Type B pancreatic cell (in vitro differentiated cells): ENCODE results near the gene SCN8A. TPM values are rescaled to one million over a fixed set of nuclear protein-coding genes. Genes with fewer than 3 reads are reported as not detected.
A peak's percentile ranks its signal among the peaks of the same experiment; 100 is the strongest.

ENCODE experiments used
- DNase-seq: peaks from one replicate; pipeline ENCODE4 v3.0.0; 2021; ENCODE audit warnings: mixed read lengths; ENCODE audit not compliant: unreplicated experiment; ENCODE audit errors: extremely low spot score
- H3K27ac Mint-ChIP-seq: 2 replicates; pipeline ENCODE4 v1.8.0; 2021; ENCODE audit warnings: mild to moderate bottlenecking, mixed read lengths
- H3K27me3 Mint-ChIP-seq: 2 replicates; pipeline ENCODE4 v1.8.0; 2021; ENCODE audit warnings: mixed read lengths
- H3K36me3 Mint-ChIP-seq: 2 replicates; pipeline ENCODE4 v1.8.0; 2021; ENCODE audit warnings: mixed read lengths
- H3K4me1 Mint-ChIP-seq: one replicate; pipeline ENCODE4 v1.8.0; 2021; ENCODE audit warnings: mixed read lengths; ENCODE audit not compliant: unreplicated experiment
- H3K4me3 Mint-ChIP-seq: 2 replicates; pipeline ENCODE4 v1.8.0; 2021; ENCODE audit warnings: mild to moderate bottlenecking, mixed read lengths
- H3K9me3 Mint-ChIP-seq: 2 replicates; pipeline ENCODE4 v1.8.0; 2021; ENCODE audit warnings: mixed read lengths
- total RNA-seq: library from RNA; stranded (reverse); gene quantifications from 2 replicates; pipeline ENCODE4 v1.2.1, GENCODE V29; 2021; ENCODE audit warnings: low replicate concordance
- TF ChIP-seq, protein P1 (sequence below): fragments of 200-600 bp; sonication (generic); conservative IDR thresholded peaks from 2 replicates; pipeline ENCODE4 v1.5.0; 2021; ENCODE audit warnings: antibody characterized with exemption, mild to moderate bottlenecking

SCN8A gene
- total RNA-seq, 1 donor from 2014 or later = 3.9 TPM

DNA sequence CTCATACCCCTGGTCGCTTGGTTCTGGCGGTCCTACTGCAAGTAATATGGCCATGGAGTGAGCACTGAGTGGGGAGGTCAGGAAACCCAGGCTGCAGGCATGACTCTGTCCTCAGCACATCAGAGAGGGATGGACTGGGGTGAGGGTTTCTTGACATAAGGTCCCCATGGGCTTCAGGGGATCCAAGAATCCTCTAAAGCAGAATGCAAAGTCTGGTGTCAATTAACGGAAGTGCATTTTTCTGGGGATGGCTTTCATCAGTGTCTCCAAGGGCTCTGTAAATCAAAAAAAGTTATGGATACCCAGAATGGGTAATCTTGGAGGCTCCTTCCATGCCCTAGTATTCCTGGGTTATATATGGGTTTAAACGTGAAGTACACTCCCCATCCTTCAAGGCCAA is 253.8 kb downstream of the SCN8A start:
- H3K27me3 Mint-ChIP-seq = no peaks in the 10 kb centered on the region
- peaks cover 39% of the 10 kb centered on the region for H3K4me1 Mint-ChIP-seq
- no peak overlapping the region for H3K27ac Mint-ChIP-seq

DNA sequence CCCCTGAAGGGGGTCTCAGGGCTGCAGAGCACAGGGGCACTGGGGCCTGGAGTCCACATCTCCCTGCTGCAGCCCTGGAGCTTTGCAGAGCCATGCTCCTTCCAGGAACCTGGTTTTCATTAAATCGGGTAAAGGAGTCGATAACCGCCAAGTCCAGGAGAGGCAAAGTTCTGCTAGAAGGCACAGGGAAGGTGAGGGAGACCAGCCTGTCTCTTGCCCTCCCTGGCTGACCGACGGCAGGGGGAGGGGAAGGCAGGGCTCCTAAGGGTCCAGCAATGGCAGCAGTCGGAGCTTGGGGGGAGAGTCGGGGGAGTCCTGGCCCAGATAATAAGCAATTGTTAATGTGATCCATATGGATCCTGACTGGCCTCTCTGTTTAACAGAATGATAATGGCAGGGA is 254.4 kb downstream of the SCN8A start:
- Mint-ChIP-seq H3K9me3 (no peaks in the 10 kb centered on the region), H3K4me1 (peaks cover 37% of the 10 kb centered on the region), H3K4me3 (peak overlapping the region; percentile 91), H3K27me3 (no peaks in the 10 kb centered on the region), H3K27ac (no peak overlapping the region), H3K36me3 (no peaks in the 10 kb centered on the region)
- TF ChIP-seq, protein P1, sequence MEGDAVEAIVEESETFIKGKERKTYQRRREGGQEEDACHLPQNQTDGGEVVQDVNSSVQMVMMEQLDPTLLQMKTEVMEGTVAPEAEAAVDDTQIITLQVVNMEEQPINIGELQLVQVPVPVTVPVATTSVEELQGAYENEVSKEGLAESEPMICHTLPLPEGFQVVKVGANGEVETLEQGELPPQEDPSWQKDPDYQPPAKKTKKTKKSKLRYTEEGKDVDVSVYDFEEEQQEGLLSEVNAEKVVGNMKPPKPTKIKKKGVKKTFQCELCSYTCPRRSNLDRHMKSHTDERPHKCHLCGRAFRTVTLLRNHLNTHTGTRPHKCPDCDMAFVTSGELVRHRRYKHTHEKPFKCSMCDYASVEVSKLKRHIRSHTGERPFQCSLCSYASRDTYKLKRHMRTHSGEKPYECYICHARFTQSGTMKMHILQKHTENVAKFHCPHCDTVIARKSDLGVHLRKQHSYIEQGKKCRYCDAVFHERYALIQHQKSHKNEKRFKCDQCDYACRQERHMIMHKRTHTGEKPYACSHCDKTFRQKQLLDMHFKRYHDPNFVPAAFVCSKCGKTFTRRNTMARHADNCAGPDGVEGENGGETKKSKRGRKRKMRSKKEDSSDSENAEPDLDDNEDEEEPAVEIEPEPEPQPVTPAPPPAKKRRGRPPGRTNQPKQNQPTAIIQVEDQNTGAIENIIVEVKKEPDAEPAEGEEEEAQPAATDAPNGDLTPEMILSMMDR = no peak
- no peak for DNase-seq

More for the DNA sequence above, 253.8 kb downstream of the SCN8A start:
- TF ChIP-seq, protein P1 = no peak
- H3K36me3 Mint-ChIP-seq = no peaks in the 10 kb centered on the region
- DNase-seq = no peak
- peak overlapping the region; percentile 91 for H3K4me3 Mint-ChIP-seq
- no peaks in the 10 kb centered on the region for H3K9me3 Mint-ChIP-seq

DNA sequence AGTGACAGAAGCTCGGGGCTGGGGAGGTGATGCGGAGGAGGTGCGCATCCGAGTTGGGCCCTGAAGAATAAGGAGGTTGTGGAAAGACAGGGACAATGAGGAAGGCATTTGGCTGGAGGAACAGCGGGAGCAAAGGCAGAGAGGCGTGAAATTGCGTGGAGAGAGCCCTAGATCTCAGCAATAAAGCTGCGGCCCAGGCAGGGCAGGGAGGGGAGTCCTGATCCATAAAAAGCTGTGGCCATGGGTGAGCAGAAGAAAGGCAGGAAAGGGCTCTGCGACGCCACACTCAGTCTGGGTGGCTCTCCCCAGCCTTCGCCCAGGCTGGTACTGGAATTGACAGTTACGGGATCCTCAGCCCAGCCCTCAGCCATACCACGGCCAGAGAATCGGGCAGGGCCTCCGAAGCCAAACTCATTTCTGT is 255.2 kb downstream of the SCN8A start:
- Mint-ChIP-seq H3K9me3 (no peaks in the 10 kb centered on the region), H3K27me3 (no peaks in the 10 kb centered on the region), H3K4me3 (peak overlapping the region; percentile 91), H3K36me3 (no peaks in the 10 kb centered on the region), H3K27ac (peak overlapping the region; percentile 33), H3K4me1 (peaks cover 45% of the 10 kb centered on the region)
- TF ChIP-seq, protein P1 = no peak
- no peak for DNase-seq

DNA sequence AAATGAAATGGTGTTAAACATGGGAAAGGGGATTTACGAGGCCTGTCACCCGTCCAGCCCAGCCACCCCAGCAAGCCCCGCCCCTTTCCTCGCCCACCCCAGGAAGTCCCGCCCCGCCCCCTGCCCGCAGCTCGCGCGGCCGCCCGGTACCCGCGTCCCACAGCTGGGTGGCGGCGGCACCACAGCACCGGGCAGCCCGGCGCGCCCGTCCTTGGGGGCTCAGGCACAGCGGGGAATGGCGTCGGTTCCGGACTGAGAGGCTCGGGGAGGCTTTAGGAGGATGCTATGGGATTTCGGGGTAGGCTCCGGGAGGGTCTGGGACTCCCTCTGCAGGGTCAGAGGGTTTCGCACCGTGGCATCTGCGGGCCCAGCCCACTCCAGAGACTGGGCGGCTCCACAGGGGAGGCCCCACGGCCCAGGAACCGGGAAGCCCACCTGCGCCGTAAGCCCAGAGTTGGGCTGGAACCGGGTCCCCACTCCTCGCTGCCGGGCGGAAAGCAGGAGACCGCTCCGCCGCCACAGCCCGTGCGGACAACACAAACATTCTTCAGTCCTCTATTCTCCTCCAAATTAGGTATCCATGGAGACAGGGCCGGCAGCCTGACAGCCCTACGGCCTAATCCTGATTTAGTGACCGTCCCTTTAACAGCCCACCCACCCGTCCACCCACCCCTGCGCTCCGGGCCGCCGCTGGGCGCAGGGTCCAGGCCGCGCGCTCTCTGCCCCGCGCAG is 256.0 kb downstream of the SCN8A start:
- TF ChIP-seq, protein P1 = no peak
- Mint-ChIP-seq H3K36me3 (no peaks in the 10 kb centered on the region), H3K27me3 (no peaks in the 10 kb centered on the region), H3K9me3 (no peaks in the 10 kb centered on the region), H3K4me1 (peaks cover 44% of the 10 kb centered on the region), H3K27ac (no peak overlapping the region), H3K4me3 (peak overlapping the region; percentile 91)
- DNase-seq = no peak

DNA sequence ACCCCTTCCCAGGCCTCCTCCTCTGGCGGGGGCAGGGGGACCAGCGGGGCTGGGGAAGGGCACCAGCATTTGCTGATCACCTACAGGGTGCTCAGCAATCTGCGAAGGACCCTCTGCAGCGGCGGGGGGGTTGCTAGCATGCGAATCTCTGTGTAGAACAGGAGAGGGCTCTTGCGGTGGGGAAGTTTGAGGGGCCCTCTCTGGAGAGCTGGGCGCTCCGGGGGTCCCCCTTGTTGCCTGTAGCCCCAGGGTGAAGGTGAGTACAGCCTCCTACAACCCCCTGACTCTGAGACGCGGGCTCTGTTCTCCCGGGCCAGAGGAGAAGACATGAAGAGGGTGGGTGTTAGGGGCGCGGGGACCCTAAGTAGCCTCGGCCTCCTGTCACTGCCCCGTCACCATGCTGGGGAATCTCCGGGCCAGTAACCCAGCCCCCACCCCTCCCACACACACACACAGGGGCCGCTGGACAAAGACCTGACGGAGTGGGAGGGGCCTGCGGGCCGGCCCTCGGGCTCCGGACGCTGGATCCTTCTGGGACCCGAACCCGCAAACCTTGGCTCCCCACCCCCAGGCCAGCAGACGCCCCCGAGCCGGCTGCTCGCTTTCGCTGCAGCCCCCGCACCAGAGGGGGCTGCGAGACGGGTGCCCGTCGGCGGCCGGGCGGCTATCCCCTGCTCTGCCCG is 256.8 kb downstream of the SCN8A start:
- H3K9me3 Mint-ChIP-seq = no peaks in the 10 kb centered on the region
- peaks cover 51% of the 10 kb centered on the region for H3K4me1 Mint-ChIP-seq
- no peak for DNase-seq
- no peaks in the 10 kb centered on the region for H3K36me3 Mint-ChIP-seq
- H3K27ac Mint-ChIP-seq = no peak overlapping the region
- peak overlapping the region; percentile 91 for H3K4me3 Mint-ChIP-seq
- TF ChIP-seq, protein P1 = no peak
- H3K27me3 Mint-ChIP-seq = no peaks in the 10 kb centered on the region
